ENCODE measurements around the gene KDM4C. TPM values are rescaled to one million over a fixed set of nuclear protein-coding genes. Genes with fewer than 3 reads are reported as not detected.

The KDM4C gene
- total and polyA plus RNA-seq, 2 of the 13 experiments (the other 11 are each of a cell fraction or from before 2014, with no cell fraction given) = 19.4 to 23.6 TPM

DNA sequence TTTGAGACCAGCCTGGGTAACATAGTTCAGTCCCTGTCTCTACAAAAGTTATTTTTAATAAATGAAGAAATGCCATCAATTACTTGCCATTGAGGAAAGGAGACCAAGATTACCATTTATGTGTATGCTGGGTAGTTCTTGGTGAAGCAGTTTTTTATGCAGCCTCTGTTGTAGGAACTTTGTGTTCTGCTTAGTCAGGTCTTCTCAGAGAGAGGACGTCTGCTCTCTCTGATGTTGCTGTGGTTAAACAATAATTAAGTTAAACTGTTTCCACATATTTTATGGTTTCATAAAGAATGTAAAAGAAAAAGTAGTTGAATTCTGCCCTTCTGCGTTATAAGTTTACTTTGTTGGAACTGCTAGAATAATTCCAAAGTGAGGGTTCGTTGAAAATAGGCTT lies 210.5 kb downstream of the KDM4C start:
- Histone ChIP-seq H3K27me3 (ENCODE audit: control insufficient read depth in 1 of 2, insufficient read depth in 2 of 2, low read length in 2 of 2) (no peaks in the 10 kb centered on the region), H3K9me3 (ENCODE audit: low read length) (no peaks in the 10 kb centered on the region), H3K36me3 (replicated peaks in 1 of 2; ENCODE audit: control insufficient read depth in 1 of 2, insufficient read depth in 2 of 2, low read length in 2 of 2) (0 out of 5 replicates have a peak, but pooled peaks cover 2% of the 10 kb centered on the region in 2 experiments), H4K20me1 (ENCODE audit: insufficient read depth, low read length) (no peaks in the 10 kb centered on the region), H3K4me2 (ENCODE audit: low read depth, low read length) (no peak overlapping the region), H3K79me2 (ENCODE audit: insufficient read depth, low read length) (peaks cover 5% of the 10 kb centered on the region), H3K4me3 (replicated peaks in 1 of 3; ENCODE audit: insufficient read depth in 1 of 3, low read depth in 2 of 3, low read length in 3 of 3) (no peak overlapping the region), H3K9ac (ENCODE audit: insufficient read depth, low read depth, low read length) (no peak overlapping the region), H3K27ac (ENCODE audit: extremely low read length, insufficient read depth, low read length) (no peak overlapping the region), H3K4me1 (ENCODE audit: insufficient read depth, low read length) (peaks cover 35% of the 10 kb centered on the region), H2AFZ (ENCODE audit: low read length) (no peak overlapping the region)
- no peak for DNase-seq (ENCODE audit: low spot score)
- ChIA-PET CTCF (ENCODE audit: low intra/inter-chr PET ratio, low total read pairs) (no interaction called here), POLR2A (no interaction called here)
- no peak for ATAC-seq
- intact Hi-C loops (cut with micrococcal nuclease; ENCODE audit: unreplicated experiment) = no loop called here
- no peak for FAIRE-seq
- BruUV-seq (replicated peaks) = no TSS peak
- TF ChIP-seq MAFF (IDR thresholded peaks at IDR 0.05; ENCODE audit: low read depth, low read length) = peak; percentile 41; the same call in 1 of the 2 replicates
- TF ChIP-seq PHF8 (CRISPR knock-in tag; IDR thresholded peaks at IDR 0.05) = no peak
- no peak for TF ChIP-seq ZNF136 (CRISPR knock-in tag; IDR thresholded peaks at IDR 0.05; ENCODE audit: low read depth)
- no peak for TF ChIP-seq ZFP82 (CRISPR knock-in tag; IDR thresholded peaks at IDR 0.05; ENCODE audit: borderline replicate concordance)
- 0 out of 4 replicates have a peak, but pooled peaks of 1 of the 2 experiments have one; percentile 29 for TF ChIP-seq MAFK (conservative IDR thresholded peaks at IDR 0.05 in 1 of 2, IDR thresholded peaks at IDR 0.05 in 1 of 2; ENCODE audit: low read length in 2 of 2)
- TF ChIP-seq ZNF12 (CRISPR knock-in tag; IDR thresholded peaks at IDR 0.05) = no peak
- TF ChIP-seq GABPB1 (CRISPR knock-in tag; IDR thresholded peaks at IDR 0.05) = no peak
- no peak for TF ChIP-seq ZMYM2 (CRISPR knock-in tag; IDR thresholded peaks at IDR 0.05)
- TF ChIP-seq NAIF1 (CRISPR knock-in tag; IDR thresholded peaks at IDR 0.05; ENCODE audit: borderline replicate concordance) = no peak
- TF ChIP-seq KLF15 (CRISPR knock-in tag; IDR thresholded peaks at IDR 0.05; ENCODE audit: borderline replicate concordance) = no peak
- no peak for TF ChIP-seq NR3C1 (CRISPR knock-in tag; IDR thresholded peaks at IDR 0.05)
- no peak for TF ChIP-seq ZNF557 (CRISPR knock-in tag; IDR thresholded peaks at IDR 0.05)
- no peak for TF ChIP-seq HIVEP1 (CRISPR knock-in tag; IDR thresholded peaks at IDR 0.05)
- TF ChIP-seq, protein P1, sequence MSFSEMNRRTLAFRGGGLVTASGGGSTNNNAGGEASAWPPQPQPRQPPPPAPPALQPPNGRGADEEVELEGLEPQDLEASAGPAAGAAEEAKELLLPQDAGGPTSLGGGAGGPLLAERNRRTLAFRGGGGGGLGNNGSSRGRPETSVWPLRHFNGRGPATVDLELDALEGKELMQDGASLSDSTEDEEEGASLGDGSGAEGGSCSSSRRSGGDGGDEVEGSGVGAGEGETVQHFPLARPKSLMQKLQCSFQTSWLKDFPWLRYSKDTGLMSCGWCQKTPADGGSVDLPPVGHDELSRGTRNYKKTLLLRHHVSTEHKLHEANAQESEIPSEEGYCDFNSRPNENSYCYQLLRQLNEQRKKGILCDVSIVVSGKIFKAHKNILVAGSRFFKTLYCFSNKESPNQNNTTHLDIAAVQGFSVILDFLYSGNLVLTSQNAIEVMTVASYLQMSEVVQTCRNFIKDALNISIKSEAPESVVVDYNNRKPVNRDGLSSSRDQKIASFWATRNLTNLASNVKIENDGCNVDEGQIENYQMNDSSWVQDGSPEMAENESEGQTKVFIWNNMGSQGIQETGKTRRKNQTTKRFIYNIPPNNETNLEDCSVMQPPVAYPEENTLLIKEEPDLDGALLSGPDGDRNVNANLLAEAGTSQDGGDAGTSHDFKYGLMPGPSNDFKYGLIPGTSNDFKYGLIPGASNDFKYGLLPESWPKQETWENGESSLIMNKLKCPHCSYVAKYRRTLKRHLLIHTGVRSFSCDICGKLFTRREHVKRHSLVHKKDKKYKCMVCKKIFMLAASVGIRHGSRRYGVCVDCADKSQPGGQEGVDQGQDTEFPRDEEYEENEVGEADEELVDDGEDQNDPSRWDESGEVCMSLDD (CRISPR knock-in tag; IDR thresholded peaks at IDR 0.05; ENCODE audit: borderline replicate concordance) = no peak
- TF ChIP-seq ZZZ3 (CRISPR knock-in tag; IDR thresholded peaks at IDR 0.05; ENCODE audit: borderline replicate concordance) = no peak
- no peak for TF ChIP-seq RELA (CRISPR knock-in tag; IDR thresholded peaks at IDR 0.05)
- no peak for TF ChIP-seq ZNF282 (IDR thresholded peaks at IDR 0.05; ENCODE audit: partially characterized antibody)
- no peak for TF ChIP-seq ZNF589 (CRISPR knock-in tag; conservative IDR thresholded peaks at IDR 0.05)
- in situ Hi-C loops (cut with HindIII; ENCODE audit: extremely low pct_ligation_motif_present, low pct_unique_long_range_greater_than_20kb) = no loop called here
- WGBS (ENCODE audit: low lambda C conversion rate) = 57% methylated on average over 3 of the region's 3 CpGs
